Measurements from ENCODE around the gene CCL18. TPM values are rescaled to one million over a fixed set of nuclear protein-coding genes. Genes with fewer than 3 reads are reported as not detected.
"Not testable (repeated sequence)": the region's sequence is repeated elsewhere in the genome, so short reads cannot be mapped to it uniquely, and the experiment has no call there.

Gene CCL18
- total and polyA plus RNA-seq, 2 of the 8 experiments (the other 6 are each of a cell fraction or from before 2014, with no cell fraction given): not detected

GRCh38 chr17:36092230-36092629, 28.2 kb downstream of the CCL18 start (continued):
- no peak for TF ChIP-seq CEBPB (IDR thresholded peaks at IDR 0.05; ENCODE audit: low read depth, low read length)

- POLR2A ChIA-PET (ENCODE audit: partially characterized antibody): not testable (repeated sequence)
These were observed 28.6 kb downstream of the CCL18 start for GRCh38 chr17:36092715-36093114.

More at GRCh38 chr17:36092715-36093114, 28.6 kb downstream of the CCL18 start:
- FAIRE-seq; H3K27ac ChIP-seq (ENCODE audit: low read depth, low read length); H3K4me3 ChIP-seq (ENCODE audit: extremely low read depth in 1 of 4, insufficient read depth in 2 of 4, low read depth in 3 of 4, low read length in 4 of 4); H3K4me1 ChIP-seq (replicated peaks in 1 of 4; ENCODE audit: control insufficient read depth in 3 of 4, insufficient read depth in 4 of 4, low read length in 3 of 4); H3K18ac ChIP-seq (ENCODE audit: extremely low read depth, low read length); H2BK15ac ChIP-seq (ENCODE audit: low read length); H2BK12ac ChIP-seq (ENCODE audit: low read depth, low read length); H3K4ac ChIP-seq (replicated peaks; ENCODE audit: insufficient read length, low read depth, low read length); H2AFZ ChIP-seq (ENCODE audit: low read length); H3K56ac ChIP-seq (replicated peaks; ENCODE audit: insufficient read length, low read depth, low read length); H3K23ac ChIP-seq (ENCODE audit: insufficient read length); H3K36me3 ChIP-seq (ENCODE audit: control insufficient read depth in 2 of 4, insufficient read depth in 4 of 4, low read length in 3 of 4); DNase-seq (ENCODE audit: low read depth in 1 of 2, low spot score in 2 of 2); H3K4me2 ChIP-seq (ENCODE audit: insufficient read depth in 1 of 2, low read depth in 2 of 2, low read length in 2 of 2); H3K14ac ChIP-seq (ENCODE audit: insufficient read length); H2BK20ac ChIP-seq (ENCODE audit: low read length); H3K79me2 ChIP-seq (ENCODE audit: control insufficient read depth in 1 of 2, insufficient read depth in 2 of 2, low read length in 2 of 2); H4K8ac ChIP-seq (ENCODE audit: extremely low read depth, insufficient read depth, low read length); H4K91ac ChIP-seq (replicated peaks; ENCODE audit: insufficient read length, low read length); H2BK120ac ChIP-seq (replicated peaks; ENCODE audit: low read depth, low read length); H4K20me1 ChIP-seq (replicated peaks in 1 of 2; ENCODE audit: control insufficient read depth in 1 of 2, insufficient read depth in 2 of 2, low read length in 2 of 2); H3K9ac ChIP-seq (replicated peaks in 1 of 4; ENCODE audit: extremely low read depth in 1 of 4, low read depth in 3 of 4, low read length in 3 of 4); H2BK5ac ChIP-seq (ENCODE audit: low read depth, low read length); H3K9me3 ChIP-seq (ENCODE audit: insufficient read depth in 2 of 2, low read depth in 1 of 2, low read length in 1 of 2); H3K23me2 ChIP-seq (ENCODE audit: low read depth, low read length); H2AK5ac ChIP-seq (ENCODE audit: low read depth, low read length); H4K5ac ChIP-seq (ENCODE audit: insufficient read length, low read depth, low read length); H3K79me1 ChIP-seq (ENCODE audit: low read depth, low read length); H3K27me3 ChIP-seq (replicated peaks in 1 of 4; ENCODE audit: control insufficient read depth in 3 of 4, extremely low read depth in 1 of 4, insufficient read depth in 3 of 4, low read length in 3 of 4): not testable (repeated sequence)
- WGBS, 2 experiments (ENCODE audit: extremely low coverage in 1 of 2, insufficient coverage in 1 of 2, insufficient read length in 1 of 2, insufficient replicate concordance in 2 of 2, low coverage in 1 of 2, low lambda C conversion rate in 2 of 2, missing lambda C conversion rate in 1 of 2): 79% methylated on average over 6 of the region's 6 CpGs; no CpG with 5 or more reads in 1 of the 2 experiments
- CTCF ChIA-PET (ENCODE audit: partially characterized antibody): interaction anchor here (1.5 kb wide), 1 partner anchor 20 kb away, joined by 5 read pairs; no protein-coding TSS in a partner anchor

All from H1 (cell line).